Stimulated activated effector memory CD8-positive, alpha-beta T cell treated with anti-CD3 and anti-CD28 coated beads, Interleukin-12 subunit alpha, Interleukin-12 subunit beta, amount 100 ng/mL, for 72 hours (primary cell): ENCODE measurements around the gene ACACA.
"Not testable (repeated sequence)": the region's sequence is repeated elsewhere in the genome, so short reads cannot be mapped to it uniquely, and the experiment has no call there.

Experiments used
- ATAC-seq: fragments of 150-1000 bp; cut with Tn5 transposase; 2 replicates; pipeline ENCODE4 v1.10.0; 2021
- DNase-seq, 2 donors: peaks; one replicate each; pipeline ENCODE4 v3.0.0; 2021 to 2022; ENCODE audit warnings: low spot score in 2 of 2
- H3K27ac Mint-ChIP-seq: one replicate; pipeline ENCODE4 v1.8.0; 2022; ENCODE audit warnings: mild to moderate bottlenecking, mixed read lengths
- H3K36me3 Mint-ChIP-seq: one replicate; pipeline ENCODE4 v1.8.0; 2022; ENCODE audit warnings: mild to moderate bottlenecking, mixed read lengths
- H3K4me1 Mint-ChIP-seq: one replicate; pipeline ENCODE4 v1.8.0; 2022; ENCODE audit warnings: mixed read lengths
- H3K4me3 Mint-ChIP-seq: one replicate; pipeline ENCODE4 v1.8.0; 2022; ENCODE audit warnings: mild to moderate bottlenecking, mixed read lengths
- H3K9me3 Mint-ChIP-seq: one replicate; pipeline ENCODE4 v1.8.0; 2022; ENCODE audit warnings: mixed read lengths

Gene ACACA

GRCh38 chr17:37410357-37410756 lies 3.7 kb upstream of the ACACA start:
- Mint-ChIP-seq H3K9me3 (no peaks in the 10 kb centered on the region), H3K4me1 (peaks cover 19% of the 10 kb centered on the region), H3K27ac (peak overlapping the region; percentile 35), H3K4me3 (no peak overlapping the region), H3K36me3 (peaks cover 86% of the 10 kb centered on the region)
- ATAC-seq (no peak), DNase-seq (no peak)

GRCh38 chr17:37408145-37408479 lies 1.5 kb upstream of the ACACA start:
- peak overlapping the region; percentile 96 for H3K4me3 Mint-ChIP-seq
- peaks cover 71% of the 10 kb centered on the region for H3K36me3 Mint-ChIP-seq
- not testable (repeated sequence) for H3K9me3 Mint-ChIP-seq, ATAC-seq, DNase-seq
- H3K4me1 Mint-ChIP-seq = peaks cover 27% of the 10 kb centered on the region
- H3K27ac Mint-ChIP-seq = peak overlapping the region; percentile 97

GRCh38 chr17:37405955-37406634 lies 541 bp downstream of the ACACA start:
- no peaks in the 10 kb centered on the region for H3K9me3 Mint-ChIP-seq
- peak overlapping the region; percentile 96 for H3K4me3 Mint-ChIP-seq
- DNase-seq (no peak), ATAC-seq (no peak)
- peak overlapping the region; percentile 97 for H3K27ac Mint-ChIP-seq
- peaks cover 40% of the 10 kb centered on the region for H3K4me1 Mint-ChIP-seq
- H3K36me3 Mint-ChIP-seq = peaks cover 57% of the 10 kb centered on the region

GRCh38 chr17:37405522-37405921 lies 1.1 kb downstream of the ACACA start:
- peaks cover 40% of the 10 kb centered on the region for H3K4me1 Mint-ChIP-seq
- H3K9me3 Mint-ChIP-seq, ATAC-seq, DNase-seq: not testable (repeated sequence)
- peaks cover 51% of the 10 kb centered on the region for H3K36me3 Mint-ChIP-seq
- peak overlapping the region; percentile 97 for H3K27ac Mint-ChIP-seq
- peak overlapping the region; percentile 96 for H3K4me3 Mint-ChIP-seq

- Mint-ChIP-seq H3K27ac (no peak overlapping the region), H3K9me3 (no peaks in the 10 kb centered on the region), H3K4me1 (peaks cover 37% of the 10 kb centered on the region), H3K4me3 (no peak overlapping the region), H3K36me3 (peaks cover 14% of the 10 kb centered on the region)
- DNase-seq (no peak), ATAC-seq (no peak)
Observed at GRCh38 chr17:37400505-37400904, 6.1 kb downstream of the ACACA start.

- ATAC-seq (no peak), DNase-seq (no peak)
- Mint-ChIP-seq H3K36me3 (peaks cover 6% of the 10 kb centered on the region), H3K9me3 (no peaks in the 10 kb centered on the region), H3K4me1 (peaks cover 29% of the 10 kb centered on the region), H3K27ac (no peak overlapping the region), H3K4me3 (no peak overlapping the region)
Observed at GRCh38 chr17:37399265-37399803, 7.3 kb downstream of the ACACA start.

- ATAC-seq = no peak
- peaks cover under 1% of the 10 kb centered on the region for H3K36me3 Mint-ChIP-seq
- H3K4me3 Mint-ChIP-seq = no peak overlapping the region
- H3K4me1 Mint-ChIP-seq = peaks cover 21% of the 10 kb centered on the region
- H3K27ac Mint-ChIP-seq = no peak overlapping the region
- no peaks in the 10 kb centered on the region for H3K9me3 Mint-ChIP-seq
- DNase-seq = no peak
Observed at GRCh38 chr17:37393352-37393751, 13.3 kb downstream of the ACACA start.

GRCh38 chr17:37392024-37392590 lies 14.5 kb downstream of the ACACA start:
- Mint-ChIP-seq H3K9me3 (no peaks in the 10 kb centered on the region), H3K36me3 (peaks cover 7% of the 10 kb centered on the region), H3K4me1 (peaks cover 15% of the 10 kb centered on the region), H3K27ac (no peak overlapping the region), H3K4me3 (no peak overlapping the region)
- DNase-seq (no peak), ATAC-seq (peak; percentile 70)

GRCh38 chr17:37391146-37391545 lies 15.5 kb downstream of the ACACA start:
- H3K36me3 Mint-ChIP-seq = peaks cover 7% of the 10 kb centered on the region
- H3K9me3 Mint-ChIP-seq = no peaks in the 10 kb centered on the region
- no peak overlapping the region for H3K27ac Mint-ChIP-seq
- DNase-seq = no peak
- no peak for ATAC-seq
- H3K4me1 Mint-ChIP-seq = peaks cover 15% of the 10 kb centered on the region
- no peak overlapping the region for H3K4me3 Mint-ChIP-seq

- H3K9me3 Mint-ChIP-seq = no peaks in the 10 kb centered on the region
- ATAC-seq (no peak), DNase-seq (no peak)
- H3K36me3 Mint-ChIP-seq = peaks cover 7% of the 10 kb centered on the region
- H3K4me1 Mint-ChIP-seq = peaks cover 15% of the 10 kb centered on the region
- H3K4me3 Mint-ChIP-seq = no peak overlapping the region
- peak overlapping the region; percentile 69 for H3K27ac Mint-ChIP-seq
Observed at GRCh38 chr17:37389160-37389559, 17.5 kb downstream of the ACACA start.

GRCh38 chr17:37388266-37388665 lies 18.4 kb downstream of the ACACA start:
- DNase-seq = no peak
- no peak overlapping the region for H3K27ac Mint-ChIP-seq
- ATAC-seq = no peak

GRCh38 chr17:37386462-37386861 lies 20.2 kb downstream of the ACACA start:
- Mint-ChIP-seq H3K36me3 (peaks cover 7% of the 10 kb centered on the region), H3K27ac (no peak overlapping the region), H3K4me1 (peaks cover 4% of the 10 kb centered on the region), H3K9me3 (no peaks in the 10 kb centered on the region), H3K4me3 (no peak overlapping the region)
- DNase-seq (no peak), ATAC-seq (no peak)

More at GRCh38 chr17:37388266-37388665, 18.4 kb downstream of the ACACA start:
- H3K9me3 Mint-ChIP-seq = no peaks in the 10 kb centered on the region
- H3K36me3 Mint-ChIP-seq = peaks cover 7% of the 10 kb centered on the region
- H3K4me3 Mint-ChIP-seq = no peak overlapping the region
- H3K4me1 Mint-ChIP-seq = peaks cover 15% of the 10 kb centered on the region

GRCh38 chr17:37385474-37385990 lies 21.1 kb downstream of the ACACA start:
- Mint-ChIP-seq H3K27ac (no peak overlapping the region), H3K36me3 (peaks cover 7% of the 10 kb centered on the region), H3K4me1 (no peaks in the 10 kb centered on the region), H3K4me3 (no peak overlapping the region), H3K9me3 (no peaks in the 10 kb centered on the region)
- no peak for DNase-seq
- ATAC-seq = no peak

GRCh38 chr17:37384560-37385149 lies 22.0 kb downstream of the ACACA start:
- ATAC-seq = no peak
- no peak for DNase-seq
- peaks cover 7% of the 10 kb centered on the region for H3K36me3 Mint-ChIP-seq
- no peak overlapping the region for H3K4me3 Mint-ChIP-seq
- no peak overlapping the region for H3K27ac Mint-ChIP-seq
- H3K4me1 Mint-ChIP-seq = no peaks in the 10 kb centered on the region
- H3K9me3 Mint-ChIP-seq = no peaks in the 10 kb centered on the region

GRCh38 chr17:37382056-37382455 lies 24.6 kb downstream of the ACACA start:
- Mint-ChIP-seq H3K9me3 (no peaks in the 10 kb centered on the region), H3K36me3 (no peaks in the 10 kb centered on the region), H3K4me1 (no peaks in the 10 kb centered on the region), H3K27ac (no peak overlapping the region), H3K4me3 (no peak overlapping the region)
- no peak for DNase-seq
- ATAC-seq = no peak

- no peak within 1 kb of the TSS for H3K4me3 Mint-ChIP-seq
- H3K4me1 Mint-ChIP-seq = peaks cover 5% of the 10 kb centered on the region
- no peak for ATAC-seq
- H3K36me3 Mint-ChIP-seq = no peaks in the 10 kb centered on the region
- H3K27ac Mint-ChIP-seq = no peak within 1 kb of the TSS
- no peak for DNase-seq
- no peaks in the 10 kb centered on the region for H3K9me3 Mint-ChIP-seq
Observed at GRCh38 chr17:37375706-37376105, 30.9 kb downstream of the ACACA start, which contains the start of gene C17orf78. Gene C17orf78 (plus strand): TSS chr17:37375985. CDS start chr17:37376093, 108 bp downstream.
